MM.1S (cell line): ENCODE measurements around the gene NCF2.

Experiments
- CTCF ChIP-seq: fragments of 300-600 bp; sonication (generic); IDR thresholded peaks from 2 replicates; pipeline ENCODE4 v1.5.1; 2016; ENCODE audit warnings: antibody characterized with exemption, low read length, mixed read lengths
- EZH2 ChIP-seq: fragments of 300-600 bp; sonication (generic); optimal IDR thresholded peaks from 2 replicates; pipeline ENCODE3; 2017; ENCODE audit warnings: low read depth, mild to moderate bottlenecking, antibody characterized with exemption, low read length, mixed read lengths
- EZH2phosphoT487 ChIP-seq: fragments of 300-600 bp; sonication (generic); IDR thresholded peaks from 2 replicates; pipeline ENCODE4 v1.6.1; 2018; ENCODE audit warnings: antibody characterized with exemption, low read length

GRCh38 chr1:183635099-183635605, 44.9 kb upstream of the NCF2 start:
- TF ChIP-seq CTCF (peak; percentile 9; the same call in 1 of the 2 replicates), EZH2 (no peak), EZH2phosphoT487 (no peak)
